CD4-positive, alpha-beta T cell treated with Interleukin-6 at 100 ng/mL for 8 hours (primary cell): ENCODE data around the gene CDHR2.
A peak's percentile ranks its signal among the peaks of the same experiment; 100 is the strongest.

Experiments used
- DNase-seq: peaks from one replicate; pipeline ENCODE4 v3.0.0-alpha.2; 2020; ENCODE audit warnings: mixed read lengths, low spot score

CDHR2 gene

DNA sequence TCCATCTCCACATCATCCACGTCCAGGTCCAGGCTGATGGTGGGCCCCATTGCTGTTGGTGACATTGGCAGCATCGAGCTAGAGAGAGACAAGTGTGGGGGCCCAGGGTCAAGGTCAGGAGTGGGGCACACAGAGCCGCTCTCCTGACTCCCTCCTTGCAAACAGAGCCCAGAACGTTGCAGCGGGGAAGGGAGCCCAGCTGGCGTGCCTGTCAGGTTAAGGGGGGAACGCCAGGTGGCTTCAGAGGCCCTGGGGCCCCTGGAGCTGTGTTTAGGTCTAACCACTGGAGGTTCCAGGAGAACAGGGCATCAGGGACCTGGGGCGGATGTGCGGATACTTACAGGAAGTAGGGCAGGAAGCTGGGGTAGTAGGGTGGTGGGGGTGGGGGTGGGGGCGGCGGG lies 19.4 kb upstream of the CDHR2 start:
- DNase-seq: peak; percentile 83

DNA sequence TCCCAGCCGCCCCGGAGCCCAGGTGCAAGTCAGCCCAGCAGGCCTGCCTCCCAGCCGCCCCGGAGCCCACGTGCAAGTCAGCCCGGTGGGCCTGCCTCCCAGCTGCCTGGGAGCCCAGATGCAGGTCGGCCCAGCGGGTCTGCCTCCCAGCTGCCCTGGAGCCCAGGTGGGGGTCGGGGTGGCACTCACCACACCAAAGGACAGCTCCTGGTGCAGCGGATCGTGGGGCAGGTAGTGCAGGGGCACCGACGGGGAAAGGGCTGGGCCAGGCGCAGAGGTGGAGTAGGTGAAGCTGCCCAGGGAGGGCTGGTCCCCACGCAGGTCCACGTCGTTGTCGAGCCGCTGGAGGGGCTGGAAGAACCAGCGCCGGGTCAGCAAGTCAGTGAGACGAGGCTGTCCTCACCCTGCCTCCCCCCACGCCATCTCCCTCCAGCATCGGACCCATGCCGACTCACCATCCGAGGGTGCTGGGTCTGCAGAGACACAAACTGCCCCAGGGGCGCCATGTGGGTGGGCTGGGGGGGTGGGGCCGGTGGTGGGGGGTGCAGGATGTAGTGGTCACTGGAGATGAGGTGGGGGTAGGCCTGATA lies 18.7 kb upstream of the CDHR2 start:
- DNase-seq: no peak

DNA sequence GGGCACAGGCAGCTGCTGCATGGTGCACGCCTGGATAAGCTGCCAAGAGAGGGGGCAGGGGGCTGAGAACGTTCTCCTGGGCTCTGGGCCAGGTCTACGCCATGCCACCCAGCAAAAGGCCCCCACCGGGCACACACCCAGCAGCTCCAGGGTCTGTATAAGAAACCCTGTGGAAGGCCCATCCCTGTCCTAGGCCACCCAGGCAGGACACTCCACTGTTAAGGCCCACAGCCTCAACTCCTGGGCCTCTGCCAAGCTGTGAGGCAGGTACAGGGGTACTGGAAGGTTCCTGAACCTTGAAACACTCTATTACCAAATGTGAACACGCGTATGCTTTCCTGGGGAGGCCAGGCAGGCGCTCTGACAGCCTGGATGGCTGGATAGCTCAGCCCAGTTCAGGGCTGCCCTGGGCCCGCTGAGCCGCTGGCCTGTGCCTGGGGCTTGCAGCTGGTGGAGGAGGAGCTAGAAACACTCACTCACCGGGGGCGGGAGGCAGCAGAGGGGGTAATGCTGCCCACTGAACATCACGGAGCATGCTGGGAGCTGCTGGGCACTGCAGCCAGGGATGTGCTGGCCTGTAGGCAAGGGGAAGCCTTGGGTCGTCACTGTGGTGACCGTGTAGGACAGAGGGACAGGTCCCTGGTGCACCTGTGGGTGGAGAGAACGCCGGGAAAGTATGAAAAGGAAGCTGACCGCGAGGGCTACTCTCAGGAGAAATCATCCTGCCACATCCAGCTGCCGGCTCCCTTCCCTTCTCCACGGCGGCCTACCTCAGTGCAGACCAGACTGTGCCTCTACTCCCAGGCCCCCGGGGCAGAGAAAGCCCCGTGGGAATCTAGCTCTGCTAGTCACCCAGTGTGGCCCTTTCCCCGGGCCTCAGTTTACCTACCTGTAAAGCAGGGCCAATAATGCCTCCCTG lies 17.9 kb upstream of the CDHR2 start:
- no peak for DNase-seq

DNA sequence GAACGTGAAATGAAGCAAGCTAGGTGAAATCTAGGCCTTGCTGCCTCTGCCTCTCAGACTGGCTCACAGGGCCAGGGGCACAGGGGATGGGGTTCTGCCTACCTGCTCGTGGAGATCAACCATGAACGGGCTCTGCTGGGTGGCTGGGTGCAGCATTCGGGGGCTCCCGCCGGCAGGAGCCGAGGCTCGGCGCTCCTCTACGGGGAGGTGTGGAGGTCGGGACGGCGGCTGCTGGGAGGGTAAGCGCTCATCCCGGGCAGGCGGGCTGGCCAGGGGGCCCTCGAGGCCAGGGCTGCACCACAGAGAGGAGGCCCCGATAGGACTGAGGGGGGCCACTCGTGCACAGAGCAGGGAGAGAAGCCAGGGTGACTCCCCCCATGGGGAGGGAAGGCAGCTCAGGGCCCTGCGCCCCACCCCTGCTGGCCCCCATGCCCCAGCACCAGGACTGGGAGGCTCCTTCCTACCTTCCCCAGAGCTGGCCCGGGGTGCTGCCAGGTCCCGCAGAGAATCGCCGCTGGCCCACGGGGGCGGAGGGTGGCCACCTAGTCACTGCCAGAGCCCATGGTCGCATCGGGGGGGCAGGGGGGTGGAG lies 17.1 kb upstream of the CDHR2 start:
- DNase-seq: no peak

DNA sequence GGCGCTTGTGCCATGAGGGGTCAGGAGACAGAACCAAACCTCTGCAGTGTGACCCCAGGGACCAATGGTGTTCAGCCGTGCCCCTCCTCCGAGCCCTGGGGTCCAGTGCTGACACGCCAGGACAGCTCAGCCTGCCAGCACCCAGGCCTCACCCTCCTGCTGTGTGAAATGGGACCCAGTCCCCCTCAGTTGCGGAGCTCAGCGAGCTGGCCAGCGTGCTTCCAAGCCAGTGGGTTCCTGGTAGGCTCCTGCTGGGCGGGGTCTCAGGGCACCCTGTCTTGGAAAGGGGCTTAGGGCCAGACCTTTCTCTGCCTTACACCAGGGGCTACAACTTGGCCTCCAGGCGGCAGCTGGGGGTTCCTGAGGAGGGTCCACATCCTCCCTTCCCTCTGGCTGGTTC lies 16.3 kb upstream of the CDHR2 start:
- DNase-seq: no peak

DNA sequence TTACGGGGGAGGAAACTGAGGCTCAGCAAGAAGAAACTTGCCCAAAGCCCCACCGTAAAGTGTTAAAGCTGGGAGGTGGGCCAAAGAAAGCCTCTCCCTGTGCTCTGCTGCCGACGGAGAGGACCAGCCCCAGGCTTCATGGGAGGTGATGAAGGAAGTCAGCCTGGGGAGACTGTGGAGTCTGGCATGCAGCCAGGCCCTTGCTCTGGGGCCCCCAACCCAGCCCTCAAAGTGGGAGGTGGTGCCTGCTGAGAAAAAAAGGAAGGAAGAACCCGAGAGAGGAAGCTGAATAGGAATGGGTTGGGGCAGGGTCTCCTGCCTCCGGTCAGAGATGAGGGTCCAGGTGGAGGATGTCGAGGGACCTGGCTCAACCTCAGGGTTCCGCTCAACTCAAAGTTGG lies 15.8 kb upstream of the CDHR2 start:
- no peak for DNase-seq

DNA sequence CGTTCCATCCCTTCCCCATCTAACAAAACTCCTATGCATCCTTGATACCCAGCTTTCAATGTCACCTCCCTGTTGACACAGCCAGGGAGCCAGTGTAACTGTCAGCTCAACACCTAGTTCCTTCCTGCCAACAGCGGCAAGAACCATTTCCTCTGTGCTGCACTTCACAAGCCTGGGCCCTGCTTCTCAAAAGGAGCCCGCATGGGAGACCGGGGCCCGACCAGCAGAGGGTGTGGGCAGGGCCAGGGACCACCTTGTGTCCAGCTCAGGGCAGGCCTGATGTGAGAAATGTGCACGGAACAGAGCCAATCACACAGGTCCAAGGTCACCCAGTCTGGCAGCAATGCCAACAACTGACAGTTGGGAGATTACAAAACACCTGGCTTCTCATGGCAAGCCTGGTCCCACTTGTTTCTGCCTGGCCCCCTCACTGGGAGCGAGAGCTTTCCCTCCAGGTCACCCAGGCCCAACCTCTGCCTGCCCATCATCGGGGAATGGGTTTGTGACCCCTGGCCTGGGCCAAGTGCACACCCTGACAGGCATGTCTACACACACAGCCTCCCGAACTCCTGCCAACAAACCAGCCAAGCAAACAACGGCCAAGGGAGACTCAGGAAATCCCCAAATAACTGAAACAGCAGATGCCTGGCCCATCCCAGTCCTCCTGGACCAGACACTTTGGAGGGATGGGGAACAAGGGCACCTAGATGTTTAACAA lies 15.1 kb upstream of the CDHR2 start:
- DNase-seq: peak; percentile 69

DNA sequence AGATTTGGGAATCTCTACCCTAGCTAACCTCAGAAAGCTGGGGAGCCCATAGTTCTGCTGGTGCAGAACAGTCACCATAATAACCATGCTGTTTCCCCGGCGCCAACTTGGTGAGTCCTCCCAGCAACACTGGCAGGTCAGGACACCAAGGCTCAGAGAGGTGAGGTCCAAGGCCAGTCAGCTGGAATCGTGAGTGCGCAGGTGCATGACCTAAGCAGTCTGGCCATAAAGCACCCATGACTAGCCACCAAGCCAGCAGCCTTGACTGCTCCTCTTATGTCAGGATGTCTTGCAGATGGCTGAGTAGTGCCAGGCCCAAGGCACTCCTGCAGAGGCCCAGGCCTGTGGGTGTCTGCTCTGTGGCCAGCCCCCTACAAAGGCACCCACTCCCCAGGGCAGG lies 14.5 kb upstream of the CDHR2 start:
- no peak for DNase-seq

DNA sequence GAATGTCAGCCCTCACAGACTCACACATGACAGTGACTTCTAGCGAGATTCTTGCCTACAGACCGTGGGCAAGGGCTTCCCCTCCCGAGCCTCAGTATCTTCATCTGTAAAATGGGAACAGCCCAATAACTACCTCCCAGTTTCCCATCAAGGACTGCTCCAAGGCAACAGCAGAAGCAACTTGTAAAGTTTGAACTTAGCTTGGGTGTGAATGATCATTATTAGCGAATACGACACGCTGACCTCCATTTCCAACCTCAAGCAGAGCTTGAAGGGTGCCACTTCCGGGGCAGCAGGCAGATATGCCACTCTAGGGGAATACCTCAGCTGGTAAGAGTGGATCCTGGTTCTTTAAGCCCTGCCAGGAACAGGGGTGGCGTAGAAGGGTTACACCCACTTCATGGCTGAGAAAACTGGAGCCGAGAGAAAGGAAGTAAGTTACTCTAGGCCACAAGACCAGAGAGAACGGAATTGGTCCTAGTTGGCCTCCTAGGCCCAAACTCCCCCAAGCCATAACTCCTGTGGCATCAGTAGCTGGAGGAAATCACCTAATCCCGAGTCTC lies 14.0 kb upstream of the CDHR2 start:
- DNase-seq: peak; percentile 73

DNA sequence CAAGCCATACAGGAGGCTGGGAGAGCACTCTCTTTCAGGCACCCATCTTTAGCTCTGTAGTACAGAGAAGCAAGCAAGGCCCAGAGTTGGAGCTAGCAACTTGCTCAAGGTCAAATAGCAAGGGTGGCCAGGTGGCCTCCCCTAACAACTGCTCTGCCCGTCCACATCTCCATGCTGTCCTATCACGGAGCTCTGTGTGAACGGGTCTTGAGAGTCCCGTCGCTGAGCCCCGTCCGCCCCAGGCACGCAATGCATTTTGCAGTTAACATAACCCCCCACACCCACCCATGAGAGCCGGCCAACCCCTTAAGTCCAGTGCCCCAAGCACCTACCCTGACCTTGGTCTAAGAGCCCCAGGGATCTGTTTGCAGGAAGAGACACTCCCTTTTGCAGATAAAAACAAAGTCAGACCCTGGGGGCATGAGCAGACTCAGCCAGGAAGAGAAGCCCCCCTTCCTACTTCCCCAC lies 13.4 kb upstream of the CDHR2 start:
- DNase-seq: no peak

DNA sequence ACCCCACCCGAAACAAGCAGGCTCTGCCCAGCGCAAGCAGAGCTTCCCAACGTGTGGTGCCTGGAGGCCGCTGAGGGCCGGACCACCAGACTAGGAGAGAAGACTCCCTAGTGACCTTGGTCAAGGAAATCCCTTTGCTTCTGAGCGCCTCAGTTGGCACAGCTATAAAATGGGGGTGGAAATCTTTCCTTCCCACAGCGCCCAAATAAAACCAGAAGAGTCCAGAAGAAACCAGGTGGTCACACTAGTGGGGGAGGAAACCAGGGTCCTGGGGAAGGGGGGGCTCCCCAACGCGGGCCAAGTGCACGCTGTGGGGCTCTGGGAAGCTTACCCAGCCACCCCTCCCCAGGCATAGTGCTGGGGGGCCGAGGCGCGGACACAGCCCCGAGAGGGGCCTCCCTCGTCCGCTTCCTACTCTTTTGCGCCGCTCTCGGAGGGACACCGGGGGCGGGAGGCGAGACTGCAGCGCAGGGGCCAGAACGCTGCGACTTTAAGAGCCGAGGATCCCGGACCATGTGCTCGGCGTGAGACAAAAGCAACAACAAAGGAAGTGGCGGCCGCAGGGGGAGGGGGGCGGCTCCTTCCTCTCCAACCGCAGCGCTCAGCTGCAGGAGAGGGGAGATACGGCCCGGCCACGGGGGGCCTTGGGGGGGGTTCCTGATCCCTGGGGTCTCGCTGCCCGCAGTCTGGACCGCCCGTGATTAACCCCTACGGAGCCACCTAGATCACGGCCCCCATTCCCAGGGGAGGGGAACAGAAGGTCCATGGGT lies 12.8 kb upstream of the CDHR2 start:
- peak; percentile 85 for DNase-seq

DNA sequence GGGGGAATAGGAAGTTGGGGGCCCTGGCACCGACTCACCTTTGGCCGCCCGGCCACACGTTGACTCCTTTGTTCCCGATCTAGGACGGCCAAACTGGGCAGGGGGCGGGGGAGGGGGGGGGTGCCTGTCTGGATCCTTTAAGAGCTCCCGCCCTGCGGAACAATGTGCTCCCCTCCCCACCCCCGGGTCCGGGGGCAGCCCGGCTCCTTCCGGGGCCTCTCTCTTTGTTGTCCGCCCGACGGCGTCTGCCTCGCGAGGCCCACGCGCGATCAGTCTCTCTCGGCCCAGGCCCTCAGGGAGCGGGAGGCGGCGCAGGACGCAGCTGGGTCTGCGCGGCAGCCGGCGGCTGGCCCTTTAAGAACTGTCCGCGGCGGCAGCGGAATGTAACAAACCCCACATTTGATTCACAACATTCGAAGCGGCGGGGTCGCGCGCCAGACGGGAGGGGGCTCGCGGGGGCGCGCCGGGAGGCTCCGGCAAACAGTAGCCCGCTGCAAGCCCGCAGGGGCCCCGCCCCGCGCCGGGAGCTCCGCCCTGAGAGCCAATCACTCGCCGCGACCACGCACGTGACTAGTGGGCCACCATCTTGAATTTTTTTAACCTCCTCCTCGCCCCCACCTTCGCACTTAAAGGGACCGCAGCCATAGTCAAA lies 12.1 kb upstream of the CDHR2 start, which contains the start of gene RNF44:
TSS of gene RNF44 (minus strand) at position 501 of the 652 bp plus-strand sequence. CDS start 4,930 bp downstream, outside the sequence.
- DNase-seq: peak; percentile 98

DNA sequence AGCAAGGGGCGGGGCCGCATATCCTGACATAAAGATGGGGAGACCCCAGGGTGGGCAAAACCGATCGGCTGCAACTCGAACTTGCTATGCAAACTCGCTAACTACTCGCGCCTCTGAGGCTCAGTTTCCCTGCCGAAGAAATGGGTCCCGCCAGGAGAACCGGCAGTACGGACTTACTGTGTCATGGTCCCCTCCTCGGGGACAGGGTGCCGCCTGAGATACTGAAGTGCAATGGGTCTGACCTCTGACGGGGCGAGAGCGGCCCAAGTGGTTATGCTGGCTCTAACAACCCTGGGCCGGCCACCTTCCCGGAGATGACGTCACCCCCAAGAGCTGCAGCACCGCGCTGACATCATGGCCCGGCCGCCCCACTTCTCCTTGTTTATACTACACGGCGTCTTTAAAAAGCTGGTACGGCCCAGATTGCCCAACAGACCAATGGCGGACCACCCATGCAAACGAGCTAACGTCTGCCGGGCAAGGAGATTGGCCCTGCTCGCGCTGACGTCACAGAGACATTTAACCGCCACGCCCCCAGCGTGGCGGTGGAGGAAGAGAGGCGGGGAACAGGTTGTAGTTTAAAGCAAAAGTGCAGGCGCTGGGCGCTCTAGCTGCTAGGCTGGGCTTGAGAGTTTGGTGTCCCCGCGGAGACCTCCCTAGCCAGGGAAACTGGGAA lies 11.4 kb upstream of the CDHR2 start:
- peak; percentile 99 for DNase-seq

DNA sequence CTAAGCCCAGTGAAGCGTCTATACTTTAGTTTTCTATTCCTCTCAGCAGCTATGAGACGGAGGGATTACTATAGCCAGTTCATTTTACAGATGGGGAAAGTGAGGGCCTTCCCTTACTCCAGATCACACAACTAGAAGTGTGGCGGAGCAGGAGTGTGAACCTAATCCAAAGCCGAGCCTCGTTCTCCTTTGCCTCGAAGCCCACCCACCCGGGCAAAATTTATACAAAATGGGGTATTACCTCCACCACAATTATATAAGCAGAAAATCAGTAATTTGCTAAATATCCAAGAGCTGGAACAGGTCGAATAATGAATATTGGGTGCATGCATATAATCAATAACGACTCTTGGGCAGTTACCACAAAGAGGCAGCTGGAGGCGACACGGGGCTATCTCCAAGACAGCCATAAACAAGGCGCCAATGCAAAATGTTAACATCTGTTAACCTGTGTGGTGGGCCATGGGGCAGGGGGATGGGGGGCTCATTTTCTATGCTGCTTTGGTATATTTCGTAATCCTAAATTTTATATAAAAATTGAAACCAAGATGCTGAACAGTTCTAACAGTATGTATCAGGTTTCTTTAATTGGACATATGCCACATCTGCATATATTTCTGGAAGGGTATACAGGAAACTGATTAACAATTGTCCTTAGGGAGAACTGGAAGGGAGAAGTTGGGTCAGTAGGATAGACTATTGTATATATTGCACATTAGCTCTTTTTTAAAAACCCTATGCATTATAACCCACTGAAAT lies 10.7 kb upstream of the CDHR2 start:
- no peak for DNase-seq

DNA sequence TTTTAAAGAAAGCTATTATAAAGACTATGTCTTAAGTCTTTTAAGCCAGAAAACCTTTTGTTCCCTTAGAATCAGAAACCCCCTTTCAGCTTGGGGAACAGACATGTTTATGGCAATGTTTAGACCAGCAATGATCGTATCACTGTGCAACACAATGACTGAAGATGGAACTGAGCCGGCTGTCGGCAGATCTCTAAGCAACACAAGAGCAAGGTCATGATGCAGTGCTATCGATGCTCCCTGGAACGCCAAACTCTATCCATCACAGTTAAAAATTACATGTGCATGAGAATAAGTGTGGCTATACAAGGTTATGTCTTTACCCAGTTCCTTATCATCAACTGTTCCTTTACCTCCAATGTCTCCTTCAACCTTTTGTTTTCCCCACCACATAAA lies 10.2 kb upstream of the CDHR2 start:
- no peak for DNase-seq

DNA sequence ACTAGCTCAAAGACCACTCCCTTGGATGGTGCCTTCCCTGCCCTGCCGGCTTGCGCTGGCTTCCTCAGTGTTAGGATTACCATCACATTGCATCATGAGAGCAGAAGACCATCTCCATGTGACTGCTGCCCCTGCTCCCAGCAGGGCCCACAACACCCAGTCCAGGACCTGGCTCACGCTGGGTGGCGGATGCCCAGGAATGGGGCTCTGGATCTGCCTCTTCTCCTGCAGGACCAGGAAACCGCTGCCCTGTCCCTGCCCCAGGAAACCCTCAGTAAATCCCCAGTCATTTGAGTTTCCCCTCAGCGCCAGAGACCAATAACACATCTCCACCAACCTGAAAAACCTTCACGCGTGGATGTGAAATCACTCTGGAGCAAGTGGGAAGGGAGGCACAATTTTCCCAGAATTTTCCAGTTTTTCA lies 8.7 kb upstream of the CDHR2 start:
- DNase-seq: no peak

DNA sequence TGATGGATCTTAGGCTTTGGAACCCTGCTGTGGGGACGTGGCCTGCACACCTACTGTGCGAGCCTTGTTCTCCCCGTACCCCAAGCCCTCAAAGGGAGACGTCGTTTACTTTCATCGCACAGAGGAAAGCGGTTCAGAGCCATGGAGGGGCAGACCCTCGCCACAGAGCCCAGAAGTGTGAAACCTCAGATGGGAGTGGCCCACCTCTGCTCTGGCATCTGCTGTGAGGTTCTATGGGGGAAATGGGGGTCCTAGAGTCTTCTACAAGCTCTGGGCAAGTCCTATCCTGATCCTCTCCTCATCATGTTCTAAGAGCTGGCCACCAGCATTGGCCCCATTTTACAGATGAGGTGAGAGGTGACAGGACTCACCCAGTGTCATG lies 8.2 kb upstream of the CDHR2 start:
- no peak for DNase-seq

DNA sequence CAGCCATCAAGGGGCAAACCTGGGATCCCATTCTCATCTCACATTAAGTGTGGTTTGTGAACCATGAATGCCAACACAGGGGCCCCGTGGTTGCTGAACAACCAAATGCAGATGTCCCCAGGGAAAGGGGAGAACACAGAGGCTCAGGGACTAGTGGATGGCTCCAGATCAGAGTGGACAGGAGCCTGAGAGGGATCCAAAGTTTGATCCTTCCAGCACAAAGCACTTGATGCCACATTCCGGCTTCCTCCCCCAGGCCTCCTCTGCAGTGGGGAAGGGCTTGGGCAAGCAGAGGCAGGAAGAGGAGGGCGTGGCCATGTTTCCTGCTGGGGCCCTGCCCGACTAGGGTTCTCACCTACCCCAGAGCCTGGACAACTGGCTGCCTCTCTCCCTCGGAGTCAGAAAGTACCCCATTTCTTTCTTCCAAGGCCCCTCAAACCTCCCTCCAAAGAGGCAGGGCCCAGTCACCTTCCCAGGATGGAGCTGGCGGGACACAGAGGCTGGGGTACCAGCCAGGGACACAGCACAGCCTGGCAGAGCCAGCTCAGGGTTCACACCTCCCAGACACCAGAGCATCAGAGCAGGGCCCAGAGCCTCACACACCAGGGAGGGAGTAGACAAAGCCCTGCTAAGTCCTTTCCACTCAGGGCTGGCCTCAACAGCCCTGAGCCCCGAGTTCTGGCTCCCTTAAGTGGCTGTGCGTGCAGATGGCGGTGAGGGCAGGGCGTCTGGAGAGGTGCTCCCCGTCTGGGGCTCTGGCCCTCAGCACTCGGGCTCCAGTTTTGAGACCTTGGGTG lies 7.6 kb upstream of the CDHR2 start:
- peak; percentile 86 for DNase-seq
